Pancreas (tissue), 10 donors: ENCODE measurements around the gene FKBP8. TPM values are rescaled to one million over a fixed set of nuclear protein-coding genes. Genes with fewer than 3 reads are reported as not detected.

ENCODE experiments used
- ATAC-seq, 4 donors: fragments of 200-7000 bp; cut with Tn5 transposase; one replicate each; pipeline versions ENCODE4 v1.8.0 to v1.9.1; 2020; ENCODE audit warnings: mild to moderate bottlenecking in 4 of 4, moderate library complexity in 4 of 4
- DNase-seq, 6 donors: peaks; one replicate each; pipeline ENCODE4 v3.0.0-alpha.2; 2020
- FAIRE-seq: peaks from 2 replicates; lab custom pipeline; 2012; peaks lifted over from hg19 to GRCh38; lab: Jason Lieb, UNC
- H3K27ac ChIP-seq, 4 donors: fragments of 200-600 bp; sonication (generic); 1 replicate in 3 of 4; 2 replicates in 1 of 4; pipeline versions ENCODE4 v1.5.0 to v1.8.0; 2020
- H3K27me3 ChIP-seq, 4 donors: fragments of 200-600 bp; one replicate each; pipeline ENCODE4 v1.8.0; 2021
- H3K36me3 ChIP-seq, 3 donors: fragments of 200-600 bp; sonication (generic) in 1 of 3; one replicate each; pipeline versions ENCODE4 v1.5.0 to v1.8.0; 2020 to 2021
- H3K4me1 ChIP-seq, 3 donors: fragments of 200-600 bp; one replicate each; pipeline ENCODE4 v1.8.0; 2021
- H3K4me3 ChIP-seq, 4 donors: fragments of 200-600 bp; sonication (generic) in 2 of 4; one replicate each; pipeline versions ENCODE4 v1.5.0 to v1.8.0; 2020 to 2021
- H3K9me3 ChIP-seq, 4 donors: fragments of 200-600 bp; one replicate each; pipeline ENCODE4 v1.8.0; 2021
- WGBS, 2 donors: extraction: QIAGEN DNeasy Blood & Tissue Kit; methylation state at CpG; one replicate each; pipeline ENCODE4 v1.1.7; 2013; 5-methylcytosine and 5-hydroxymethylcytosine counted together
- intact Hi-C, 3 donors: fragments of 100-400 bp; cut with DNase I; formaldehyde crosslinking; loops; one replicate each; pipeline versions ENCODE4 v1.11.1 to v1.14.2; 2022
- polyA plus RNA-seq, 2 donors: library from polyadenylated mRNA; stranded (reverse); fragments of 200-250 nt; gene quantifications; one replicate each; pipeline ENCODE4 v1.2.3, GENCODE V29; 2013
- total RNA-seq, 6 donors: library from RNA; stranded (reverse); fragmentation: NEBNext Ultra II Directional in 4 of 6; extraction: Animal tissue kit (Norgen Biotek cat#: 25700) in 4 of 6; gene quantifications; one replicate each; pipeline versions ENCODE4 v1.2.1 to v1.2.4, GENCODE V29; 2021 to 2023
- TF ChIP-seq, protein P1 (sequence below), 4 donors: fragments of 200-600 bp; sonication (generic) in 3 of 4; IDR thresholded peaks; one replicate each; pipeline versions ENCODE4 v1.5.0 to v1.8.0; 2021; ENCODE audit warnings: antibody characterized with exemption in 4 of 4
- donor health status: healthy with polysubstance abuse.
- donor health status: DM: no; HTN: no; CAD: no; lungs with moderate emphysema.
- donor health status: DM: no; HTN: no; CAD: no.
- donor health status: control.
- donor health status: control.
- donor health status: Bipolar disorder and iron deficiency.
- donor health status: DM: yes; HTN: yes; CAD: no.
- donor health status: DM: no; HTN: no; CAD: no.
- donor health status: DM: no; HTN: no; CAD: no.
- donor health status: DM: yes; HTN: yes; CAD: no.

FKBP8 gene
- total and polyA plus RNA-seq, 8 donors, result 73.8 to 218 (median 99.4) TPM

DNA sequence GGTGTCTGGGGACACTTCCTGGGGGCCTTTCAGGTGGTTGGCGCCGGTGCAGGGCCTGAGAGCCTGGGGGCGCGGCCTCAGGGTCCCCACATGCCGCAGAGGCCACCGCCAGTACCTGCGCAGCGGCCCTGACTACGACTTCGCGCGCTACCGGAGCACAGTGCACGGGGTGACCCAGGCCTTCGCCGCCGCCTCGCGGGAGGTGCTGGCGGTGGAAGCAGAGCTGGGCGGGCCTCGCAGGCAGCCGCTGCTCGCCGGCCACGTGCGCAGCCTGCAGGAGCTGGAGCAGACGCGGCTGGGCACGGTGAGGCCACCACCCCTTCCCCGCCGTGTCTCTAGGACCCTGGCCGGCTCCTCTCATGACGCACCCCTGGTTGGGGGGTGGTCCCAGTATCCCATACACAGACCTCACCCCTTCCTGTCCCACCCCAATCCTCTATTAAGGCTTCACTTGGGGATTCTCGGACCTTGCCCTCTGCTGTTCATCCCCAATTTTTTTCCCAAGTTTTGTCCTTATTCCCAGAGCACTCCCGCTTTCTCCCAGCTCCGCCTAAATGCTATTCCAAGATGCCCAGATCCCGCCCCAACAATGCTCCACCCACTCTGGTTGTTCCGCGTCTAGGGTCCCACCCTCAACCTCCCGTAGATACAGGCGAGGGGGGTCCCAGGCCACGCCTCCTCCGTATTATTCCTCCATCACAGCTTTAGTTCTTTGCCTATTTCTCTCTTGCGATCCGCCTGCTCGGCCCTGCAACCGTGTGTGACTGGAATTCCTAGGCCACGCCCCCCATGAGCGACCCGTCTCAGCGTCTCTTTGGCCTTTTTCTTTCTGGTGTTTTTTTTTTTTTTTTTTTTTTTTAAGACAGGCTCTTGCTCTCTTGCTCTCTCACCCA, 46.3 kb upstream of the FKBP8 start:
- peak; percentile 72 to 79 (median 74) for ATAC-seq
- peak overlapping the region; percentile 69 to 99 (median 85) for H3K4me3 ChIP-seq
- peaks cover 0 to 6% (median 0%) of the 10 kb centered on the region in 3 donors for H3K36me3 ChIP-seq
- WGBS, 2 donors, result 22 to 24% methylated on average over 44 to 52 of the region's 52 CpGs
- no peaks in the 10 kb centered on the region for H3K9me3 ChIP-seq
- peak overlapping the region; percentile 76 to 90 (median 84) for H3K27ac ChIP-seq
- FAIRE-seq, result no peak
- H3K4me1 ChIP-seq, result peaks cover 3 to 9% (median 5%) of the 10 kb centered on the region in 3 donors
- DNase-seq, result peak; percentile 51 to 90 (median 72)
- H3K27me3 ChIP-seq, result no peaks in the 10 kb centered on the region
- intact Hi-C loops, result no loop called here
- TF ChIP-seq, protein P1, sequence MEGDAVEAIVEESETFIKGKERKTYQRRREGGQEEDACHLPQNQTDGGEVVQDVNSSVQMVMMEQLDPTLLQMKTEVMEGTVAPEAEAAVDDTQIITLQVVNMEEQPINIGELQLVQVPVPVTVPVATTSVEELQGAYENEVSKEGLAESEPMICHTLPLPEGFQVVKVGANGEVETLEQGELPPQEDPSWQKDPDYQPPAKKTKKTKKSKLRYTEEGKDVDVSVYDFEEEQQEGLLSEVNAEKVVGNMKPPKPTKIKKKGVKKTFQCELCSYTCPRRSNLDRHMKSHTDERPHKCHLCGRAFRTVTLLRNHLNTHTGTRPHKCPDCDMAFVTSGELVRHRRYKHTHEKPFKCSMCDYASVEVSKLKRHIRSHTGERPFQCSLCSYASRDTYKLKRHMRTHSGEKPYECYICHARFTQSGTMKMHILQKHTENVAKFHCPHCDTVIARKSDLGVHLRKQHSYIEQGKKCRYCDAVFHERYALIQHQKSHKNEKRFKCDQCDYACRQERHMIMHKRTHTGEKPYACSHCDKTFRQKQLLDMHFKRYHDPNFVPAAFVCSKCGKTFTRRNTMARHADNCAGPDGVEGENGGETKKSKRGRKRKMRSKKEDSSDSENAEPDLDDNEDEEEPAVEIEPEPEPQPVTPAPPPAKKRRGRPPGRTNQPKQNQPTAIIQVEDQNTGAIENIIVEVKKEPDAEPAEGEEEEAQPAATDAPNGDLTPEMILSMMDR (IDR thresholded peaks at IDR 0.05), result peak in 1 of 4 donors; percentile 4

DNA sequence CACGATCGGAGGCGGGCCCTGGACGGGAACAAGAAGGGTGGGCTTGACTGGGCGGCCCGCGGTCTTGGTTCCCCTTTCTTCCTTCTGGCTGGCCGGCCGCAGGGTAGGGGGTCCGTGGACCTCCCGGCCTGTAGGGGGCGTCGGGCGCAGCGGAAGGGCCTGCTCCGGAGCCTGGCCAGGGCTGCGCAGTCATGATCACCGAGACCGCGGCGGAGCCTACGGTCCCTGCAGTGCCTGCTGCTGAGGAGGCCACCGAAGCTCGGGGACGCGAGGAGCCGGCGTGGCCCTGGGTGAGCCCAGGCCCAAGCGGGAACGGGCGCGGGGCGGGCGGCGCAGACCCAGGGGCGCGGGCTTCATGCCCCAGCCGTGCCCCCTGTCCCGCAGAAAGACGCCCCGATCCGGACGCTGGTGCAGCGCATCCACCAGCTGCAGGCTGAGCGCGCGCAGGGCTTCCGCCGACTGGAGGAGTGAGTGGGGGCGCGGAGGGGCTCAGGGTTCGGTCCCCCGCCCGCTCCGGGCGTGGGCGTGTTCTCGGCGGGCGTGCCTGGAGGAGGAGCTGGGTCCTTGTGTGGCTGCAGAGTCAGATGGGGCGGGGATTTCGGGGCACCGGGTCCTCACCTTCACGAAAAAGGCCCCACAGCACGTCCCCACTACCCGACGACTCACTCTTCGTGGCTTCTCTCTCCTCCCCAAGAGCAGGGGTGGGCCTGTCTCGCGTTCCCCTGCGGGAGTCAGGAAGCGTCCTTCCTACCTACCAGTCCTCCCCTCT, 45.4 kb upstream of the FKBP8 start, which contains the start of gene REX1BD:
Gene REX1BD (plus strand): TSS at position 188 of the 769 bp plus-strand sequence. CDS start 4 bp downstream, at position 192.
- WGBS, 2 donors, result 0 to 1% methylated on average over 58 to 72 of the region's 72 CpGs
- TF ChIP-seq, protein P1 (IDR thresholded peaks at IDR 0.05), result peak; percentile 73 to 91 (median 81)
- H3K4me1 ChIP-seq, result peaks cover 0 to 6% (median 5%) of the 10 kb centered on the region in 3 donors
- peak; percentile 75 to 95 (median 85) for DNase-seq
- peak within 1 kb of the TSS; percentile 76 to 90 (median 84) for H3K27ac ChIP-seq
- no peaks in the 10 kb centered on the region for H3K27me3 ChIP-seq
- peak; percentile 89 to 94 (median 93) for ATAC-seq
- H3K36me3 ChIP-seq, result peaks cover 0 to 6% (median 0%) of the 10 kb centered on the region in 3 donors
- H3K4me3 ChIP-seq, result peak within 1 kb of the TSS; percentile 69 to 99 (median 85)
- no peak for FAIRE-seq
- intact Hi-C loops, result no loop called here
- H3K9me3 ChIP-seq, result no peaks in the 10 kb centered on the region

- peaks cover 0 to 6% (median 5%) of the 10 kb centered on the region in 3 donors for H3K4me1 ChIP-seq
- 35 to 37% methylated on average over 16 of the region's 16 CpGs for WGBS, 2 donors
- H3K36me3 ChIP-seq, result peaks cover 0 to 6% (median 0%) of the 10 kb centered on the region in 3 donors
- no peaks in the 10 kb centered on the region for H3K9me3 ChIP-seq
- peak overlapping the region; percentile 69 to 99 (median 85) for H3K4me3 ChIP-seq
- H3K27me3 ChIP-seq, result no peaks in the 10 kb centered on the region
- TF ChIP-seq, protein P1 (IDR thresholded peaks at IDR 0.05), result no peak
- peak overlapping the region; percentile 76 to 90 (median 84) for H3K27ac ChIP-seq
- FAIRE-seq (no peak), DNase-seq (peak in 1 of 6 donors; percentile 30), ATAC-seq (peak in 1 of 4 donors; percentile 23)
- intact Hi-C loops, result no loop called here
Observed at GRCh38 chr19:18587962-18588610, 44.7 kb upstream of the FKBP8 start.

- FAIRE-seq (no peak), ATAC-seq (no peak), DNase-seq (peak in 1 of 6 donors; percentile 17)
- Histone ChIP-seq H3K27ac (no peak overlapping the region), H3K9me3 (no peaks in the 10 kb centered on the region), H3K4me1 (peaks cover 0 to 6% (median 5%) of the 10 kb centered on the region in 3 donors), H3K27me3 (no peaks in the 10 kb centered on the region), H3K36me3 (peaks cover 0 to 6% (median 0%) of the 10 kb centered on the region in 3 donors), H3K4me3 (no peak overlapping the region)
- intact Hi-C loops, result no loop called here
- TF ChIP-seq, protein P1 (IDR thresholded peaks at IDR 0.05), result no peak
- WGBS, 2 donors, result 94 to 97% methylated on average over 11 to 12 of the region's 12 CpGs
Observed at GRCh38 chr19:18587561-18587960, 44.2 kb upstream of the FKBP8 start.
